ENCODE data around the gene DLST.
A peak's percentile ranks its signal among the peaks of the same experiment; 100 is the strongest.

Gene DLST

GRCh38 chr14:74881431-74882102 lies at the start of gene DLST:
DLST (plus strand) TSS chr14:74881916; CDS start chr14:74881954, 38 bp downstream.
- H3K4me2 ChIP-seq (ENCODE audit: low read length) = peak within 1 kb of the TSS; percentile 95
- 0 out of 2 replicates have a peak, but pooled peaks cover 7% of the 10 kb centered on the region for H4K20me1 ChIP-seq (ENCODE audit: insufficient read depth, low read length)
- peak within 1 kb of the TSS; percentile 53 for H2AFZ ChIP-seq (ENCODE audit: low read length)
- no peaks in the 10 kb centered on the region for H3K9me2 ChIP-seq (ENCODE audit: low read depth, low read length)
- H3K4me3 ChIP-seq (ENCODE audit: low read depth, low read length, poor library complexity, severe bottlenecking) = peak within 1 kb of the TSS; percentile 93
- H3K9me3 ChIP-seq (ENCODE audit: low read length) = no peaks in the 10 kb centered on the region
- H3K9ac ChIP-seq (ENCODE audit: low read length) = peak within 1 kb of the TSS; percentile 88
- peaks cover 30% of the 10 kb centered on the region for H3K4me1 ChIP-seq (ENCODE audit: insufficient read depth, low read length, severe bottlenecking)
- no peaks in the 10 kb centered on the region for H3K27me3 ChIP-seq (ENCODE audit: insufficient read depth, low read length)
- H3K36me3 ChIP-seq (ENCODE audit: insufficient read depth, low read length) = peaks cover 28% of the 10 kb centered on the region; the same call in 1 of the 2 replicates
- TF ChIP-seq CTCF (IDR thresholded peaks at IDR 0.05; ENCODE audit: low read length) = no peak
- TF ChIP-seq EZH2 (IDR thresholded peaks at IDR 0.05; ENCODE audit: borderline replicate concordance, low read length) = no peak
- peak within 1 kb of the TSS; percentile 52 for H3K27ac ChIP-seq (ENCODE audit: low read depth, low read length, poor library complexity, severe bottlenecking)
- no peaks in the 10 kb centered on the region for H3F3A ChIP-seq (ENCODE audit: insufficient read depth, low read length)
- peaks cover 45% of the 10 kb centered on the region for H3K79me2 ChIP-seq (ENCODE audit: insufficient read depth, low read length)

DNA sequence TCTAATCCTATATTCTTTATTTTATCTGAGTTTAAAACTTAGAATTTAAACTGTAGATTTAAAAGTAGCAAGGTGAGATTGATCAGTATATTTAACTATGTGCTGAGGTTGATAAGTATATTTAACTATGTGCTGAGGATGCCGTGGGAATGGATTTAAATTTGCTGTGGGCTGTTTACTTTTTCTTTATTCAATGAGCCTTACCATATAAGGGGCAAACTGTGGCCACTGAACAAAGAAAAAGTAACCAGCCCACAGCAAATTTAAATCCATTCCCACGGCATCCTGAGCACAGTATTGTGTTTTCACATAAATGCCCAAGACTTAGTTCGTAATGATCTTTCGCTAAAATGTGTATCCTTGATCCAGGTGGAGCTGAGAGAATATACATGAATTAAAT lies 48.9 kb upstream of the DLST start:
- TF ChIP-seq EZH2 (IDR thresholded peaks at IDR 0.05; ENCODE audit: borderline replicate concordance, low read length) (no peak), CTCF (IDR thresholded peaks at IDR 0.05; ENCODE audit: low read length) (no peak)
- peaks cover 54% of the 10 kb centered on the region for H3K36me3 ChIP-seq (ENCODE audit: insufficient read depth, low read length)
- no peak overlapping the region for H2AFZ ChIP-seq (ENCODE audit: low read length)
- no peak overlapping the region for H3K4me3 ChIP-seq (ENCODE audit: low read depth, low read length, poor library complexity, severe bottlenecking)
- no peaks in the 10 kb centered on the region for H3K9me3 ChIP-seq (ENCODE audit: low read length)
- no peaks in the 10 kb centered on the region for H3K27me3 ChIP-seq (ENCODE audit: insufficient read depth, low read length)
- H4K20me1 ChIP-seq (ENCODE audit: insufficient read depth, low read length) = no peaks in the 10 kb centered on the region
- H3K4me1 ChIP-seq (ENCODE audit: insufficient read depth, low read length, severe bottlenecking) = peaks cover 20% of the 10 kb centered on the region
- no peaks in the 10 kb centered on the region for H3K9me2 ChIP-seq (ENCODE audit: low read depth, low read length)
- no peaks in the 10 kb centered on the region for H3K79me2 ChIP-seq (ENCODE audit: insufficient read depth, low read length)
- H3K4me2 ChIP-seq (ENCODE audit: low read length) = no peak overlapping the region
- no peaks in the 10 kb centered on the region for H3F3A ChIP-seq (ENCODE audit: insufficient read depth, low read length)
- H3K9ac ChIP-seq (ENCODE audit: low read length) = no peak overlapping the region
- H3K27ac ChIP-seq (ENCODE audit: low read depth, low read length, poor library complexity, severe bottlenecking) = no peak overlapping the region

DNA sequence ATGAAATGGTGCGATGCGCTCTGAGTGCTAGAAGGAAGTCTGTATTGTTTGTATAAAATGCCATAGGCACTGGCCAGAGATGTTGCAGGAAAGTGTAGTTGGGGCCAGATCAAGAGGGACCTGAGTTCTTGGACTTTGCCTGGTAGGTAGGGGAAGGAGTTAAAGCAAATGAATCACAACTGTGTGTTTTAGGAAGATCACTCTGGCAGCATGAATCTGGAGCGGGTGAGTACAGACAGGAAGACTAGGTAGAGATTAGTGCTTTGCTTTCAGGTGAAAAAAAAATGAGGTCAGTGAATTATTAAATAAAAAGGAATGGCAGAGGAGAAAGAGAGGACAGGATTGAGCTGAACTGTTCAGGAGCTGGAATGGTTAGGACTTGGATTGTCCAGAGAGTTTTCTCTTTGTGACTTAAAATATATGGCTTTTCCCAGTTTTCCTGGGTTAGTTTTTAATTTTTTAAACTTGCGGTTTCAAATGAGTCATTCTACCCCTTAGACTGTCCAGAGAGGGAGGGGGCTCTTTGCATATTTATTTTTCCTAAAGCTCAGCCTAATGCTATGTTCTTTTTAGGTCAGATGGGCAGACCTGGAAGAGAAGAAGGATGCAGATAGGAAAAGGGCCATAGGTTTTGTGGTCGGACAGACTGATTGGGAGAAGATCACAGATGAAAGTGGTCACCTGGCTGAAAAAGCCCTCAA lies 46.9 kb upstream of the DLST start:
- H3K9me3 ChIP-seq (ENCODE audit: low read length) = no peaks in the 10 kb centered on the region
- no peaks in the 10 kb centered on the region for H3K27me3 ChIP-seq (ENCODE audit: insufficient read depth, low read length)
- peaks cover 38% of the 10 kb centered on the region for H3K36me3 ChIP-seq (ENCODE audit: insufficient read depth, low read length)
- no peak overlapping the region for H3K9ac ChIP-seq (ENCODE audit: low read length)
- no peak overlapping the region for H3K4me3 ChIP-seq (ENCODE audit: low read depth, low read length, poor library complexity, severe bottlenecking)
- no peaks in the 10 kb centered on the region for H3K9me2 ChIP-seq (ENCODE audit: low read depth, low read length)
- no peak overlapping the region for H2AFZ ChIP-seq (ENCODE audit: low read length)
- TF ChIP-seq CTCF (IDR thresholded peaks at IDR 0.05; ENCODE audit: low read length) (no peak), EZH2 (IDR thresholded peaks at IDR 0.05; ENCODE audit: borderline replicate concordance, low read length) (no peak)
- H3K79me2 ChIP-seq (ENCODE audit: insufficient read depth, low read length) = no peaks in the 10 kb centered on the region
- H3K27ac ChIP-seq (ENCODE audit: low read depth, low read length, poor library complexity, severe bottlenecking) = no peak overlapping the region
- H4K20me1 ChIP-seq (ENCODE audit: insufficient read depth, low read length) = no peaks in the 10 kb centered on the region
- H3K4me1 ChIP-seq (ENCODE audit: insufficient read depth, low read length, severe bottlenecking) = peaks cover 20% of the 10 kb centered on the region
- H3F3A ChIP-seq (ENCODE audit: insufficient read depth, low read length) = no peaks in the 10 kb centered on the region
- no peak overlapping the region for H3K4me2 ChIP-seq (ENCODE audit: low read length)

All from OCI-LY1 (cell line).